ENCODE measurements around the gene RAB1A.
A peak's percentile ranks its signal among the peaks of the same experiment; 100 is the strongest.

The RAB1A gene

GRCh38 chr2:65070172-65070830 lies 59.6 kb downstream of the RAB1A start:
- H3K4me3 ChIP-seq (ENCODE audit: low read length): no peak overlapping the region
- DNase-seq (ENCODE audit: low read depth, low spot score): no peak

- H3K4me3 ChIP-seq (ENCODE audit: low read length): no peak overlapping the region
- no peak for DNase-seq (ENCODE audit: low read depth, low spot score)
Measured at GRCh38 chr2:65069439-65069824, 60.5 kb downstream of the RAB1A start.

GRCh38 chr2:65067806-65068553 lies 61.9 kb downstream of the RAB1A start:
- DNase-seq (ENCODE audit: low read depth, low spot score): peak; percentile 77
- peak overlapping the region; percentile 11 for H3K4me3 ChIP-seq (ENCODE audit: low read length)

- DNase-seq (ENCODE audit: low read depth, low spot score): peak; percentile 88
- no peak overlapping the region for H3K4me3 ChIP-seq (ENCODE audit: low read length)
Measured at GRCh38 chr2:65064728-65065552, 65.0 kb downstream of the RAB1A start.

- DNase-seq (ENCODE audit: low read depth, low spot score): no peak
- H3K4me3 ChIP-seq (ENCODE audit: low read length): no peak overlapping the region
Measured at GRCh38 chr2:65062843-65063825, 66.8 kb downstream of the RAB1A start.

GRCh38 chr2:65061910-65062339 lies 68.0 kb downstream of the RAB1A start:
- H3K4me3 ChIP-seq (ENCODE audit: low read length): no peak overlapping the region
- no peak for DNase-seq (ENCODE audit: low read depth, low spot score)

- no peak for DNase-seq (ENCODE audit: low read depth, low spot score)
- no peak overlapping the region for H3K4me3 ChIP-seq (ENCODE audit: low read length)
Measured at GRCh38 chr2:65061146-65061909, 68.6 kb downstream of the RAB1A start.

- H3K4me3 ChIP-seq (ENCODE audit: low read length): no peak overlapping the region
Measured at GRCh38 chr2:65059071-65059470, 70.8 kb downstream of the RAB1A start.

GRCh38 chr2:65057391-65058052 lies 72.4 kb downstream of the RAB1A start:
- DNase-seq (ENCODE audit: low read depth, low spot score): peak; percentile 93
- peak overlapping the region; percentile 71 for H3K4me3 ChIP-seq (ENCODE audit: low read length)

More at GRCh38 chr2:65059071-65059470, 70.8 kb downstream of the RAB1A start:
- DNase-seq (ENCODE audit: low read depth, low spot score): no peak

GRCh38 chr2:65057054-65057375 lies 72.9 kb downstream of the RAB1A start:
- H3K4me3 ChIP-seq (ENCODE audit: low read length): peak overlapping the region; percentile 71
- DNase-seq (ENCODE audit: low read depth, low spot score): no peak

GRCh38 chr2:65056215-65057053 lies 73.5 kb downstream of the RAB1A start, which contains the start of gene CEP68:
CEP68 (plus strand) TSS chr2:65056416; CDS start chr2:65069445, 13,029 bp downstream.
- DNase-seq (ENCODE audit: low read depth, low spot score): peak; percentile 96
- H3K4me3 ChIP-seq (ENCODE audit: low read length): peak within 1 kb of the TSS; percentile 71

- H3K4me3 ChIP-seq (ENCODE audit: low read length): peak overlapping the region; percentile 71
- DNase-seq (ENCODE audit: low read depth, low spot score): no peak
Measured at GRCh38 chr2:65055422-65056214, 74.3 kb downstream of the RAB1A start.

- no peak for DNase-seq (ENCODE audit: low read depth, low spot score)
- peak overlapping the region; percentile 71 for H3K4me3 ChIP-seq (ENCODE audit: low read length)
Measured at GRCh38 chr2:65054749-65055421, 75.0 kb downstream of the RAB1A start.

- peak; percentile 77 for DNase-seq (ENCODE audit: low read depth, low spot score)
- H3K4me3 ChIP-seq (ENCODE audit: low read length): no peak overlapping the region
Measured at GRCh38 chr2:65053199-65053598, 76.7 kb downstream of the RAB1A start.

- DNase-seq (ENCODE audit: low read depth, low spot score): no peak
- no peak overlapping the region for H3K4me3 ChIP-seq (ENCODE audit: low read length)
Measured at GRCh38 chr2:65050931-65051330, 79.0 kb downstream of the RAB1A start.

Data from Jurkat, Clone E6-1 (cell line).